ENCODE data around the gene KCNIP3. TPM values are rescaled to one million over a fixed set of nuclear protein-coding genes. Genes with fewer than 3 reads are reported as not detected.

Gene KCNIP3
- total and polyA plus RNA-seq, 4 donors: 0.26 to 1.1 (median 0.62) TPM

DNA sequence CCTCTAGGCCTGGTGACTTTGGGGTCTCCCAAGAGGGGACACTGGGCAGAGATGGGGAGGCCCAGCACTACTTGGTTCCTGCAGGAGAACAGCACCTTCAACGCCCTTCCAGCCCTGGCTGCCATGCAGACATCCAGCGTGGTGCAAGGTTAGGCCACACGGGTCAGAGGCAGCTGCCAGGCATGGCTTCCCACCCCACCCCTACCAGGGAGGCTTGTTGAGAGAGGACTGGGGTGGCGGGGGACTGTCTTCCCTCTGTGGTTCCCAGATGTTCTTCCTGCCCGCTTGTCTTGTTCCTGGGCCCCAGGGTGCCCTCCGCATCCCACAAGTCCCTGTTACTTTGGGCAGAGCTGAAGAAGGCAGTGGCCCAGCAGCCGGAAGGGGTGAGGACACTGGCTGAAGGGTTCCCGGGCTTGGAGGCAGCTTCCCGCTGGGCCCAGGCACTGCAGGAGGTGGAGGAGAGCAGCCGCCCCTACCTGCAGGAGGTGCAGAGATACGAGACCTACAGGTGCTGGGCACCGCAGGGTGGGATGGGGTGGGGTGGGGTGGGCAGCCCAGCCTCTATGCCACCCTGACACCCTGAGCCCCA is 18.4 kb upstream of the KCNIP3 start:
- no peaks in the 10 kb centered on the region for H3K9me3 ChIP-seq (ENCODE audit: control insufficient read depth in 4 of 4, low read length in 3 of 4)
- no peaks in the 10 kb centered on the region for H3K4me1 ChIP-seq (ENCODE audit: control insufficient read depth in 4 of 4, insufficient read depth in 4 of 4, low read length in 3 of 4)
- no peak overlapping the region for H3K27ac ChIP-seq (ENCODE audit: low read depth in 1 of 2, low read length in 2 of 2)
- TF ChIP-seq HNF4A (conservative IDR thresholded peaks at IDR 0.05): no peak
- no peak for TF ChIP-seq RXRA (IDR thresholded peaks at IDR 0.05)
- TF ChIP-seq NR2F2 (IDR thresholded peaks at IDR 0.05): no peak
- TF ChIP-seq YY1 (IDR thresholded peaks at IDR 0.05): no peak
- no peak for TF ChIP-seq REST (IDR thresholded peaks at IDR 0.05)
- no peak for TF ChIP-seq JUND (IDR thresholded peaks at IDR 0.05)
- TF ChIP-seq EGR1 (IDR thresholded peaks at IDR 0.05; ENCODE audit: low read depth in 2 of 2): no peak
- TF ChIP-seq, protein P1, sequence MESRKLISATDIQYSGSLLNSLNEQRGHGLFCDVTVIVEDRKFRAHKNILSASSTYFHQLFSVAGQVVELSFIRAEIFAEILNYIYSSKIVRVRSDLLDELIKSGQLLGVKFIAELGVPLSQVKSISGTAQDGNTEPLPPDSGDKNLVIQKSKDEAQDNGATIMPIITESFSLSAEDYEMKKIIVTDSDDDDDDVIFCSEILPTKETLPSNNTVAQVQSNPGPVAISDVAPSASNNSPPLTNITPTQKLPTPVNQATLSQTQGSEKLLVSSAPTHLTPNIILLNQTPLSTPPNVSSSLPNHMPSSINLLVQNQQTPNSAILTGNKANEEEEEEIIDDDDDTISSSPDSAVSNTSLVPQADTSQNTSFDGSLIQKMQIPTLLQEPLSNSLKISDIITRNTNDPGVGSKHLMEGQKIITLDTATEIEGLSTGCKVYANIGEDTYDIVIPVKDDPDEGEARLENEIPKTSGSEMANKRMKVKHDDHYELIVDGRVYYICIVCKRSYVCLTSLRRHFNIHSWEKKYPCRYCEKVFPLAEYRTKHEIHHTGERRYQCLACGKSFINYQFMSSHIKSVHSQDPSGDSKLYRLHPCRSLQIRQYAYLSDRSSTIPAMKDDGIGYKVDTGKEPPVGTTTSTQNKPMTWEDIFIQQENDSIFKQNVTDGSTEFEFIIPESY (IDR thresholded peaks at IDR 0.05): no peak
- no peak for TF ChIP-seq ATF3 (IDR thresholded peaks at IDR 0.05)
- no peak for TF ChIP-seq SP1 (IDR thresholded peaks at IDR 0.05)
- DNase-seq (ENCODE audit: low spot score): no peak
- H3K9ac ChIP-seq (ENCODE audit: low read depth in 1 of 2, low read length in 2 of 2): no peak overlapping the region
- H3K36me3 ChIP-seq (ENCODE audit: control insufficient read depth in 4 of 4, insufficient read depth in 3 of 4, low read depth in 1 of 4, low read length in 3 of 4): no peaks in the 10 kb centered on the region
- H3K27me3 ChIP-seq (ENCODE audit: control insufficient read depth in 4 of 4, insufficient read depth in 4 of 4, low read length in 3 of 4): no peaks in the 10 kb centered on the region
- WGBS: 94% methylated on average over 12 of the region's 12 CpGs
- H3K4me3 ChIP-seq (ENCODE audit: low read depth in 1 of 3, low read length in 3 of 3): no peak overlapping the region

DNA sequence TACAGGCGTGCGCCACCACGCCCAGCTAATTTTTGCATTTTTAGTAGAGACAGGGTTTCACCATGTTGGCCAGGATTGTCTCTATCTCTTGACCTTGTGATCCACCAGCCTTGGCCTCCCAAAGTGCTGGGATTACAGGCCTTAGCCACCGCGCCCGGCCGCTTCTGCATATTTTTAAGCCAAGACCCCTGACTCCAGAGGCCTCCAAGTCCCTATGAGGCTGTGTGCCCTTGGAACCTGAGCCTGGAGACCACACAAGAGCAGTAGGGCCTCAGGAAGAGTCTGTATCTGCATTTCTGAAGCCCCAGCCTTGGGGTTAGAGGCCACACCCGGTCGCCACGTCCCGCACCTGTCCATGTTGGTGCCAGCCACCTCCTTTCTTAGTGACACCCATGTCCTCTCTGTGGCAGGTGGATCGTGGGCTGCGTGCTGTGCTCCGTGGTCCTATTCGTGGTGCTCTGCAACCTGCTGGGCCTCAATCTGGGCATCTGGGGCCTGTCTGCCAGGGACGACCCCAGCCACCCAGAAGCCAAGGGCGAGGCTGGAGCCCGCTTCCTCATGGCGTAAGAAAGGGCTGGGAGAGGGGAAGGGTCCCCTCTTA is 17.6 kb upstream of the KCNIP3 start:
- Histone ChIP-seq H3K27me3 (ENCODE audit: control insufficient read depth in 4 of 4, insufficient read depth in 4 of 4, low read length in 3 of 4) (no peaks in the 10 kb centered on the region), H3K4me1 (ENCODE audit: control insufficient read depth in 4 of 4, insufficient read depth in 4 of 4, low read length in 3 of 4) (no peaks in the 10 kb centered on the region)
- no peak for DNase-seq (ENCODE audit: low spot score)

More for the DNA sequence above, 17.6 kb upstream of the KCNIP3 start:
- Histone ChIP-seq H3K27ac (ENCODE audit: low read depth in 1 of 2, low read length in 2 of 2) (no peak overlapping the region), H3K36me3 (ENCODE audit: control insufficient read depth in 4 of 4, insufficient read depth in 3 of 4, low read depth in 1 of 4, low read length in 3 of 4) (no peaks in the 10 kb centered on the region), H3K9me3 (ENCODE audit: control insufficient read depth in 4 of 4, low read length in 3 of 4) (no peaks in the 10 kb centered on the region), H3K4me3 (ENCODE audit: low read depth in 1 of 3, low read length in 3 of 3) (no peak overlapping the region), H3K9ac (ENCODE audit: low read depth in 1 of 2, low read length in 2 of 2) (no peak overlapping the region)
- WGBS: 95% methylated on average over 19 of the region's 19 CpGs
- no peak for TF ChIP-seq REST (IDR thresholded peaks at IDR 0.05)
- no peak for TF ChIP-seq JUND (IDR thresholded peaks at IDR 0.05)
- TF ChIP-seq GABPA (IDR thresholded peaks at IDR 0.05 in 1 of 2, conservative IDR thresholded peaks at IDR 0.05 in 1 of 2): no peak
- TF ChIP-seq FOXA1 (IDR thresholded peaks at IDR 0.05): no peak
- no peak for TF ChIP-seq RAD21 (IDR thresholded peaks at IDR 0.05)
- TF ChIP-seq EGR1 (IDR thresholded peaks at IDR 0.05; ENCODE audit: low read depth in 2 of 2): no peak
- TF ChIP-seq HNF4A (conservative IDR thresholded peaks at IDR 0.05): no peak
- no peak for TF ChIP-seq NR2F2 (IDR thresholded peaks at IDR 0.05)

Measured in liver (tissue), 9 donors.